Astrocyte of the hippocampus (primary cell): ENCODE data around the gene SPINT3.

Experiments
- DNase-seq: peaks from one replicate; pipeline ENCODE4 v3.0.0; 2011; ENCODE audit warnings: low read depth, low spot score

SPINT3 gene, protein sequence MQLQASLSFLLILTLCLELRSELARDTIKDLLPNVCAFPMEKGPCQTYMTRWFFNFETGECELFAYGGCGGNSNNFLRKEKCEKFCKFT

DNA sequence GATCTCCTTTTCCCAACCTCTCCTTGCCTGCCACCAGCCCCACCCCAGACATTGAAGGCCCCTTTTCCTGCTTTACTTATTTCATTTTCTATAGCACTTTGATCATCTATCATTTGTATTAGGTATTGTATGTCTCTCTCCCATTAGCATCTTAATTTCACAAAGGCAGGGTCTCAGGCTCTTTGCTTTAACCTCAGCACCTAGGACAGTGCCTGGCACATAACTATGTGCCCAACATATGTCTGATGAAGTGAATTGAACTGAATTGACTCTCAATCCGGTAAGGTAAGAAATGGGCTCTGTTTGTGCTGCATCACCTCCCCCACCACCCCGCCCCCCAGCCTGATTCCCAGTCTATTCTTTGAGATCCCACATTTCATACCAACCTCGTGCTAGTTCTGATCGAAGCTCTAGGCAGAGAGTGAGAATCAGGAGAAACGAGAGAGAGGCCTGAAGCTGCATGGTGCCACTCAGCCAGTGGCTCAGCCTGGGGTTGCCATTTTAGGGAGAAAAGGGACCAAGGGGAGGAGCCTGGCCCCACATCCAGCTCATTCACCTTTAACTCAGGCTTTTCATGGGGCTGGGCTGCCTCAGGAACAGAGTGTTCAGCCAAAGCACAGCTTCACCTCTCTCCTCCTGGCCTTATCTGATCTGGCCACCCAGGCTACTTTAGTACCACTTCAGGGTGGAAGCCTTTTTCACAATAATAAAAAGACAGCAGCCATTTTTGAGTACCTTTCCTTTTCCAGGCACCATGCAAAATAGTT, at the start of gene SPINT3:
Gene SPINT3, minus strand, starts transcription at position 476 of the 767 bp plus-strand sequence. Its CDS starts 14 bp downstream, at position 462.
- no peak for DNase-seq

DNA sequence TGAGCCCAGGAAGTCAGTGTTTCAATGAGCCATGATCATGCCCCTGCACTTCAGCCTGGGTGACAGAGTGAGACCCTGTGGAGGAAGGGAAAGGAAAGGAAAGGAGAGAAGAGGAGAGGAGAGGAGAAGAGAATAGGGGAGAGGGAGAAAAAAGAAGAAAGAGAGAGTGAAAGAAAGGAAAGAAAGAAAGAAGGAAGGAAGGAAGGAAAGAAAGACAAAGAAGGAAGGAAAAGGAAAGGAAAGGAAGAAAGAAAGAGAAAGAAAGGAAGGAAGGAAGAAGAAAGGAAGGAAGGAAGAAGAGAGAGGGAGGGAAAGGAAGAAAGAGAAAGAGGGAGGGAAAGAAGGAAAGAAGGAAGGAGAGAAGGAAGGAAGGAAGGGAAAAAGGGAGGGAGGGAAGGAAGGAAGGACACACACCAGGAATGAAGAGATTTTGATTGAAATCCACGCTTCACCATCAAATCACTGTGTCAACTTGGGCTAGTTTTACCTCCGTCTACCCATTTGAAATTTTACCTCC, 49.4 kb upstream of the SPINT3 start:
- DNase-seq, result no peak

DNA sequence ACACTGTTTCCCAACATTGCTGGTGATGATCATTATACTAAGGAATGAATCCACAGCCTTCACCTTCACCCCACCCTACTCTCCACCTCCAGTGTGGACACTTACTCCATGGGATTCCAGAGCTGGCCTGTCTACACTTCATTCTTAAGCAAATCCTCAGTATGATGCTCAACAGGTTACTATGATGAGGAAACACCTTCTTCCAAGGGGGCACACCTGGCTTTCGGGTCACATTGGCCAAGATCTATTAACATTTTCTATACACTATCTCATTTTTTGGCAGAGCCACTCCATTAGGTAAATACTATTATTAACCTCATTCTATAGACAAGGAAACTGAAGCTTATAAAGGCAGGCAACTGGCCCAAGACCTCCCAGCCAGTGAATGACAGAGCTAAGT, 39.8 kb upstream of the SPINT3 start:
- no peak for DNase-seq

DNA sequence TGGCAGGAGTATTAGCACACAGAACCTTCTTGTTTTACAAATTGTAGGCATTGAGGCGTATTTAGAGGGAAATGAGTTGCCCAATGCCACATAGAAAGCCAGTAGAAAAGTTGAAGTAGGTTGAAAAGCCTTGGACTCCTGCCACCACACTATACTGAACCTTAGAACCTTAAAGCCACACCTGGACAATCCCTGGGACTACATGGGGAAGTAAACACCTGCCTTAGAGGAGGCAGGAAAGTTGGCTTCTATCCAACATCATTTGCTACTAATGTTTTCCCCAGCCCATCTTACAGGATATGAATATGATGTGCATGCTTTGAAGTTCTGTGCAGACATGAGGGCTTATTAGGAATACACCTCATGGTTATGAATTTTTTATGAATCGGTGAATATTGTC, 37.0 kb upstream of the SPINT3 start:
- no peak for DNase-seq

DNA sequence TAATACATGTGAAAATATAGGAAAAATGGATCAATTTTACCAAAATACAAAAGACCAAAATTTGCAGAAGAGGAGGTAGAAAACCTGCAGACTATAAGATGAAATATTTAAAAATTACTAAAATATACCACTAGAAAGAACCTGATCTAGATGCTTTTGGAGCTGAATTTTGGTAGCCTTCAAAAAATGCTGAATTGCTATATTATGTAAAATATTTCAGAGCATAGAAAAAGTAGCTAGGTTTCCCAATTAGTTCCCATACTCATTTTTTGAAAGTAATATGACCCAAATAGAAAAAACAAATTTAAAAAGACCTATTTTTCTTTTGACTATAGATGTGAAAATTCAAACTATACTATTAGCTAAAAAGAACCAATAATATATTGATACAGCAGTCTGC, 35.3 kb upstream of the SPINT3 start:
- no peak for DNase-seq

DNA sequence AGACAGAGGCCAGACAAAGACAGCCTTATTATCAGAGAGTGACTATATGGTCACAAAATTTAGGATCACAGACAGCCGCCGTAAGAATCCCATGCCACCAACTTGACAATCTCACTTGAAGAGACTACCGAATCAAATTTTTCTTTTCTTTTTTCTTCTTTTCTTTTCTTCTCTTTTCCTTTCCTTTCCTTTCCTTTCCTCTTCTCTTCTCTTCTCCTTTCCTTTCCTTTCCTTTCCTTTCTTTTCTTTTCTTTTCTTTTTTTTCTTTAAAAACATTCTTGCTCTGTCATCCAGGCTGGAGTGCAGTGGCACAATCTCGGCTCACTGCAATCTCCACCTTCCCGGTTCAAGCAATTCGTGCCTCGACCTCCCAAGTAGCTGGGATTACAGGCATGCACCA, 33.0 kb upstream of the SPINT3 start:
- DNase-seq, result no peak

DNA sequence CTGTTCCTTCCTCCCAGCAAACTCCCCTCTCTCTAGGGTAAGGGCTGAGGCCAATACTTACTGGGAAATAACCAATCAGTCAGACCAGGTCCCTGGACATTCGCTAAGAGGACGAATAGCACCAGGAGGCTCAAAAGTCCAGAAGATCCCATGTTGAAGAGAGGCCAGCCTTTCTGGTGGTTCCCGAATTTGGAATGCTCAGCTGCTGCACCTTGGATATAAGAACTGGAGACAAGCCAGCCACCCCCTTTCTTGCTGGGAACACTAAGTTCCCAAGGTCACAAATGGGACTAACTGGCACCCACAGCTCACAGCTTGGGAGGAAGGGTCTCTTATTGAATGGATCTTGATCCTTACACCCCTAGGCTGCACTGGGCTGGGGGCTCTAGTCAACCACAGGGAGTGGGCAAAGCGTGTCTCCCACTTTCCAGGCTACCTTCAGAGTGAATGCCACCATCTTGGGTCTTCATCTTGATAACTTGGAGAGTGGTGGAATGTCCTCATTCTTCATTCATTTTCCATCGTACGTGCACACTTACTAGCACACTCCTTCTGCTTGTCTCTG, 31.9 kb upstream of the SPINT3 start, which contains the start of gene EPPIN:
Gene EPPIN, minus strand, starts transcription at position 196 of the 565 bp plus-strand sequence. Its CDS starts 44 bp downstream, at position 152.
- DNase-seq, result no peak

DNA sequence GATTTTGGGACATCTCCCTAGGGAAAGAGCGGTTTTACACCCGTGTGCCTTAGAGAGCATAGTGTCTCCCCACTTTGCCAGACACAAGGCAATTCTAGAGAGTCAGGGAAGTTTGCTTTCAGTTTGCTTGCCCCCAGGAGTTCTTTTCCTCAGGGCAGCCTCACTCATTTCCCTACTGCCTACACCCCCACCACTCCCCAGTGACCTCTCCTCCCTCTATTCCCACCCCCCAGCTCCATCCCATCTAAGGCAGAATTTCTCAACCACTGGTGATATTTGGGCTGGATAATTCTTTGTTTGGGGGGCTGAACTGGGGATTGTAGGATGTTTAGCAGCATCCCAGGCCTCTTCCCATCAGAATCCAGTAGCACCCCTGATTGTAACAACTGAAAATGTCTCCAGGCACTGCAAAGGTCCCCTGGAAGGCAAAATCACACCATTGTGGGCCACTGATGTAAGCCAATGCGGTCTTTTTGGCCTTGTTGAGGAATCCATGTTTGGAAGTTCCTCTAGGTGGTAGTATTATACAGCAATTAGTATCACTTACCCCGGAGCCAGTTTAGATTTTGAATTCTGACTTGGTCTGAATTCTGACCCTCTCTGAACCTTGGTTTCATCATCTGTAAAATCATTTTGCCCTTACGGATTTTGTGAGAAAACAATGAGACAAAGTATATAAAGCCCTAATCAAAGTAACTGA, 30.5 kb upstream of the SPINT3 start:
- peak; percentile 40 for DNase-seq

DNA sequence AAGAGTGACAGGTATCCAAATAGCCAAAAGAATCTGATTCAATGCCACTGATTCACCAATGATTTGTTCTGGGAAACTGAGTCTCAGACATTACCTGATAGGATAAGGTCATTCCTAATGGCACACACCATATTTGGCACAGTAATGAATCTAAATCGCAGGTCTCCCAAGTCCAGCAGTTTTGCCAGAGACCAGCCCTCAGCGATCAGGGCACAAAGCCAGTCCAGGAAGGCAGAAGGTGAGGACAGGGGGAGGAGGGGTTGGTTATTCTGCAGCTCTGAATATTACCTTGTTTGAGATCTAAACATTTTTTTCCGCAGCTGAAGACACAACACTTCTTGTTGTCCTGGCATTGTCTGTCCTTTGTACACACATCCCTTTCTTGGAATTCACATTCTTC, 29.9 kb upstream of the SPINT3 start:
- no peak for DNase-seq

DNA sequence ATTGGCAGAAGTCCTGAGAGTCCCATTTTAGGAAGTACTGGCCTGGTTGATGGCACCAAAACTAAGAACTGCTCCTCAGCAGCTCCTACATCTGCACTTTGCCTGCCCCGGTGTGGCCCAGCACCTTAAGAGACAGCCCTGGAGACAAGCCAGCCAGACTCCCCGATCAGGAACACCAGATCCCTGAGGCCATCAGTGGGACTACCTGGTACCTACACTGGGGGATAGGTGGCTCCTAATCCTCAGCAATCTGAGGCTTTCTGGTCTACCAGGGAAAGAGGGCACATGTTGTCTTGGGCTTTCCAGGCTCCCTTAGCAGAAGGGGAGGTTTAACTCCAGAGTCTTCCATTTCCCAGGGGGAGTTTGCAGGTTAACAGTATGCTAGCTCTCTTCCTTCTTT, 24.0 kb upstream of the SPINT3 start, which contains the start of gene WFDC6:
Gene WFDC6, minus strand, starts transcription at position 101 of the 400 bp plus-strand sequence. Its CDS starts 75 bp downstream, at position 26.
- no peak for DNase-seq

DNA sequence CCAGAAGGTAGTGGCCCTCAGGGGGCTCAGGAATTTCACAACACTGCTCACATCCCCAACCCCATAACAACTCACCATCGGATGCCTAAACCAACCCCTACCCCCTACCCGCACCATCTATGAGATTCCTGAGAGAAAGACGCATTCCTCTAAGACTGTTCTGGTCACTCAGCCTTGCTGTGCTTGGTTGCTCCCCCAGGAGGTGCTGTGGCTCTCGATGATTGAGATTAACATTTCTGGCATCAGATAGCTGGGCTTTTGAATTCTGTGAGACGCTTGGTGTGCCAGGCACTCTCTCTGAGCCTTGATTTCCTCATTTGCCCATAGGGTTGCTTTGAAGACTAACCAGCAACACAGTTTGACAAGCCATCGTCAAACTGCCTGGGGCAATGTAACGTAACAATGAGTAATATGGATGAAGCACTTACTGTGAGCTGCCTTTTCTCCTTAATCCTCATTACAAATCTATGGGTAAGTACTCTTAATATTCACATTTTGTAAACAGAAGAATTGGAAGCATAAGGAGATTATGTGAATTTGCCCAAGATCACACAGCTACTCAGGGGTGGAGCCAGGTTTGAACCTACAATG, 22.9 kb upstream of the SPINT3 start:
- no peak for DNase-seq

DNA sequence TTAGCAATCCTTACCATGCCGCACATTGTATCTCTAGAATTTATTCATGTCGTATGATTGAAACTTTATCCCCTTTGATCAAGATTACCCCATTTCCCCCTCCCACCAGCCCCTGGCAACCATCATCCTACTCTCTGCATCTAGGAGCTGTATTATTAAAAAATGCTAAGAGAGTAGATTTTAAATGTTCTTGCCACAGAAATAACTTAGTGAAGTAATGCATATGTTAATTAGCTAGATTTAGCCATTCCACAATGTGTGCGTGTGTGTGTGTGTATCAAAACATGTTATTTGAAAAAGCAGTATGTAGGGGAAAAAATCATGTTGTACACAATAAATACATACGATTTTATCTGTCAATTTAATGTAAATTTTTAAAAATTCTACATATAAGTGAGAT, 11.9 kb upstream of the SPINT3 start:
- DNase-seq, result no peak

DNA sequence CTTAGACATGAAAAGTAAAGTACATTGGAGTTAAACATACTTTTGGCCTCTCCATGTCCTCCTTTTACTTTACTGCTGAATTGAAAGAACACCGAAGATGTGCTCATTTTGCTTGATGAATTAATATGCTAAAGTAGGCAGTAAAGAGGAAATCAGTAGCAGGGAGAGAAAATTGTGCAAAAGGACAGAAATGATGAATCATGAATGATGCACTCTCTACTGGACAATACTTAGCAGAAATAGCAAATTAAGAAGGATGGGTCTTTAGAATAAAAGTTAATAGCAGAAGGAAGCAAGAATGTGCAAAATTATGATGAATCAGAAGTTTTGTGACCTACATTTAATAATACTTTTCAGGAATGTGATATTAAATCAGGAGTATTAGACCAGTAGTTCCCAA, 8.4 kb upstream of the SPINT3 start:
- DNase-seq, result no peak

DNA sequence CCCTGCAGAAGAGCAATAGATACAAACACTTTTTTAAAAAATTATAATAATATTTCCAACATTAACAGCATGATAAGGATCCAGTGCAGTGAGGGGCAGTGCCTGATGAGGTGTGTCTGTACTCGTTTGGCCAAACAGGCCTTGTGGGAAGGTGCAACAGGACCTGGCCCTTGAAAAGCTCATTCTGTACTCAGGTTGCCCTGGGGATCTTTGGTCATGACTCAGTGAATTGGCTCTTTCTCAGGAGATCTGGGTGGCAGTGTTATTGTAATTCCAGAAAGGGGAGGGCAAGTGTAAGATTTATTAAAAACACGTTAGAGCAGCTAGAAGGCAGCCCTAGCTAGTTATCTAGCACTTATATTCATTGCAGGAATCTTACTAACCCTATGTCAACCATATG, 2.9 kb upstream of the SPINT3 start:
- peak; percentile 17 for DNase-seq

DNA sequence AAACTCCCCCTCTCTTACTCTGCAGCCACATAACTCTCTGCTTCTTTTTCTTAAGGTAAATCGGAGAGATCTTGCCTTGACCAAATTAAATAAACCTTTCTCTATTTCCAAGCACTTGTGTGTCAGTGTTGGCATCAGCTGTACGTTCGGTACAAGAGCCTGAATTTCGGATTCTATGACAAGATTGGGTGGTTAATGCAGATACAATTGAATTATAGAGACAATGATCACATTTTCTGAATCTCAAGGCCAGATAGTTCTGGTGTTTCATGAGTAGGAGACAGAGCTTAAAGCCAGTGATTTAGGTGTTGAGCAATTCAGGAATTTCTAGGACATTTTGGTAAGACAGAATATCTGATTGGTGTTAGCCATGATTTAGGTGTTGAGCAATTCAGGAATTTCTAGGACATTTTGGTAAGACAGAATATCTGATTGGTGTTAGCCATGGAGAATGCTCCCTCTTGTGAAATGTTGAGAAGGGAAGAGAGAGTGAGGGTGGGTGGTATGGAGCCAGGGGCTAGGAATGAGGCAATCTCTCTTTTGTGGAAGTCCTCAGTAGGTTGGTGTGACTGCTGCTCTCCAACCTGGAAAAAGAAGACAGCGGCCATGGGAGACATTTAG, 5.1 kb downstream of the SPINT3 start:
- no peak for DNase-seq

DNA sequence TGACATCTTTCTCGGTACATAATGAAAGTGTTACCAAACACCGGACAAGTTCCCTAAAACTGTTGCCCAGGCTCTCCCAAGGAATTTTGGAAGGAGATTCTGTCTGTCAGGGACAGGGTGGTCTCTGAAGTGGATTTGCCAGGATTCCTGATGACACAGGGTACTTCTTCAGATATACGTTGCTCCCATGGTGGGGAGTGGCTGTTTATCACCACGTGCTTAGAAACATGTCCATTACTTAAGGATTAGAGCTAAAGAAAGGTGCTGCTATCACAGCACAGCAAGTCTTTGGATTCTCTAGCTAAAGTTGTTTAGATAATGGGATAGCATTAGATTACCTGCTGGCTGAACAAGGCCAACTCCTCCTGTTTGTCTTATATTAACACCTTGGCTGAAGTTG, 6.3 kb downstream of the SPINT3 start:
- DNase-seq, result no peak

DNA sequence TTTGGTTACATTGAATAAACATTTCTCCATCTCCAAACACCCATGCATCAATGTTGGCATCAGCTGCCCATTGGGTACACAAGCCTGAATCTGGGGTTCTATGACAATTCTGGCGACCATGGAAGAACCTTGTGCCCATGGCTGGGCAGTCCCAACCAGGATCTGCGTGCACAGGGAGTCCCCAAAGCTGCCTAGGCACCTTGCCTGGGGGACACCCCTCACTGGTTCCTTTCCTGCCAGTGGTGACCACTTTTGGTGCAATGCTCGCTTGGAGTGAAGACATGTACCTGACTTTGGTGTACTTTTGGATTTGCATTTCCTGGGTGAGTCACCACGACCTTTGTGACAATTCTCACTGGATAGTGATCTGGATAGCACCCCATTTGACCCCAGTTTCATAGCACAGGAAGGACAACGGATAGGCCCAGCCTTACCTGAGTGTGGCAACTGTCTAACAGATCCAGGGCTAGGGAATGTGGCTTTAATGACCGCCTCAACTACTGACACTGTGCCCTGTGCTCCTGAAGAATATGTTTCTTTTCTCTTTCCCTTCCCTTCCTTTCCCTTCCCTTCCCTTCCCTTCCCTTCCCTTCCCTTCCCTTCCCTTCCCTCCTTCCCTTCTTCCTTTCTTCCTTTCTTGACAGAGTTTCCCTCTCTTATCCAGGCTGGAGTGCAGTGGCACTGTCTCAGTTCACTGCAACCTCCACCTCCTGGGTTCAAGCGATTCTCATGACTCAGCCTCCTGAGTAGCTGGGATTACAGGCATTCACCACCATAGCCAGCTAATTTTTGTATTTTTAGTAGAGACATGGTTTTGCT, 7.1 kb downstream of the SPINT3 start:
- no peak for DNase-seq

DNA sequence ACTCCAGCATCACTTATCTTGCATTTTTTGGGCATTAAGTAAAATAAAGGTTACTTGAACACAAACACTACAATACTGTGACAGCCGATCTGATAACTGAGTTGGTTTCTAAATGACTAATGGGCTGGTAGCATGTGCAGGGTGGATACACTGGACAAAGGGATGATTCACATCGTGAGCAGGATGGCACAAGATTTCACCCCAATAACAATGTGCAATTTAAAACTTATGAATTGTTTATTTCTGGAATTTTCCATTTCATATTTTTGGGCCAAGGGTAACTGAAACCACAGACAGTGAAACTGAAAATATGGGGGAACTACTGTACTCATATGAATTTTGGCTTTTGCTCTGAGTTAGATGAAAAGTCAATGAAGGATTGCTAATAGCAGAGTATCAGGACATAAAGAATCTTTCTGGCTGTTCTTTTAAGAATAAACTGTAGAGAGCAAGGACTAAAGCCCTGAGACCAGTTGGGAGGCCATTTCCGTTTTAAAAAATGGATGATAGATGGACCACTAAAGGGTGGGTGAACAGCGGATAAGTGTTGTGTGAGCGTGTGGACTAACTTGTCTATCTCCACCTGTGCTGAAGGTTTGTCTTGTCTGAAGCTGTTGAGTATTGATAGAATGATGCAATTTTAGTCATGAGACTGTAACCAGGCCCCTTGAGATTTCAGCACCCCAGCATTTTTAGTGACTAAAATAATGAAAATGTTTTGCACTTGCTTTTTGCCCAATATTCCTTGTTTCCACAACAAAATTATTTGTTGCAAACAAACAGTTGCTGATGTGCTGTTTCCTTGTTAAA, 8.2 kb downstream of the SPINT3 start:
- no peak for DNase-seq

DNA sequence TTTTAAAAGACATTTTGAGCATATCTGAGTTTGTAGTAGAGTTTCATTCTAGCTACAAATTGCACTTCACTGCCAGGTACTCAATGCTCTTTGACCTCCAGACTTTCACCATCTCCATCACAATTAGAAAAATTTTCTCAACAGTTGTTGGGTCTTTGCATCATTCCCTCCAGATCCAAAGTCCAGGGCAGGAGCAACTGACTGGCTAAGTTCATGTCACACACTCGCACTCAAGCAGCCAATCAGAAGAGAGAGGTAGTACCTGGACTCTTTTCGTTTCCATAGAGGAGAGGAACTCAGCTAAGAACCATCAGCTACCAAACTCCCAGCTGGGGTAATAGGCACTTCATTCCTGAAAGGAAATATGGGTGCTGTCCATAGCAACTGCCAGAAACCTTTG, 9.0 kb downstream of the SPINT3 start:
- DNase-seq, result no peak

DNA sequence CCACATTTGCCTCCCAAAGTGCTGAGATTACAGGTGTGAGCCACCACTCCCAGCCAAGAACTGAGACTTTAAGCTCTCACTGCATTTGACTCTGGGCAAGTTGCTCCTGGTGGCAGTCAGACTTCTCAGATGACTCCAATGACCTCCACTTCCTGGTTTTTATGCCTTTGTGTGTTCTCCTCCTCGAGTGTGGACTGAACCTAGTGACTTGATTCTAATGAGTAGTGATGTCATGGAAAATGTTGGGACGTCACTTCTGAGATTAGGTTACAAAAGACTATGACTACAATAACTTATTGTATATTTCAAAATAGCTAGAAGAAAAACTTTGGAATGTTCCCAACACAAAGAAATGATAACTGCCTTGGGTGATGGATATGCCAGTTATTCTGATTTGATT, 12.0 kb downstream of the SPINT3 start:
- no peak for DNase-seq
